DND-41 (cell line): ENCODE measurements around the gene GANAB.

Experiments
- EZH2 ChIP-seq: IDR thresholded peaks from 3 replicates; pipeline ENCODE4 v1.6.1; 2012; ENCODE audit warnings: borderline replicate concordance, low read depth, mild to moderate bottlenecking, moderate library complexity, low read length, inconsistent platforms; ENCODE audit not compliant: severe bottlenecking
- TF ChIP-seq, protein P1 (sequence below): IDR thresholded peaks from 2 replicates; pipeline ENCODE4 v1.5.1; 2012; ENCODE audit warnings: borderline replicate concordance, low read length, moderate library complexity, mild to moderate bottlenecking; ENCODE audit not compliant: poor library complexity, severe bottlenecking; ENCODE audit errors: extremely low read depth

DNA sequence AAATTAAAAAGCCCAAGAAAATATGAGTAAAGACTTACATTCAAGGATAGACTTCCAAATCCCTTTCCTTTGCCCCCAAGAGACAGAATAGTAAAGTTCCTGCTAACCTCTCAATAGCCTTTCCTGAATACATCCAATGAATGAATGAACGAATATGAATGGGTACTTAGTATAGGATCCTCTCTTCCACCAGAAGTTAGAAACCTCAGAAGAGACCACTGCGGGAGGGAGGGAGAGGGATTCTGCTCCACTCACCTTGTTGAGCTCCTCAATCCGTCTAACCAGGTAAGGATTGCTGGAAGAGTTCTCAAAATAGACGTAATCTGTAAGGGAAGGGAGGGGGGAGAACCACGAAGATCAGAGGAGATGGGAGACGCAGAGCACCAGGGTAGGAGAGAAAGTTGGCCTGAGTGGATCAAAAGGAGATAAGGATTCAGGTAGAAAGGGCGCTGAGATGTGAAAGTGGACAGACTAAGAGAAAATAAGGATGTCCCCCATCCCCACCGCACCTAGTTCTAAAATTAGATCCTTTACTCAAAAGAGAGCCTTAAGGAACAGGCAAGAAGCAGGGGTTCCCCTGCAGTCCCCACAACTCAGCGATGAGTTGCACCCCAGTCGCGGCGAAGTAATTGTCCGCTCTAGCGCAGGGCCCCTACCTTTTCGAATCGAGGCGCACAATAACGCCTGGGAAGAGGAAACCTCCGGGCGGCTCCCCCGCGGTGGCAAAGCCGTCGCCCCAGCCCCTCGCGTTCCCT, 45.9 kb downstream of the GANAB start:
- TF ChIP-seq, protein P1, sequence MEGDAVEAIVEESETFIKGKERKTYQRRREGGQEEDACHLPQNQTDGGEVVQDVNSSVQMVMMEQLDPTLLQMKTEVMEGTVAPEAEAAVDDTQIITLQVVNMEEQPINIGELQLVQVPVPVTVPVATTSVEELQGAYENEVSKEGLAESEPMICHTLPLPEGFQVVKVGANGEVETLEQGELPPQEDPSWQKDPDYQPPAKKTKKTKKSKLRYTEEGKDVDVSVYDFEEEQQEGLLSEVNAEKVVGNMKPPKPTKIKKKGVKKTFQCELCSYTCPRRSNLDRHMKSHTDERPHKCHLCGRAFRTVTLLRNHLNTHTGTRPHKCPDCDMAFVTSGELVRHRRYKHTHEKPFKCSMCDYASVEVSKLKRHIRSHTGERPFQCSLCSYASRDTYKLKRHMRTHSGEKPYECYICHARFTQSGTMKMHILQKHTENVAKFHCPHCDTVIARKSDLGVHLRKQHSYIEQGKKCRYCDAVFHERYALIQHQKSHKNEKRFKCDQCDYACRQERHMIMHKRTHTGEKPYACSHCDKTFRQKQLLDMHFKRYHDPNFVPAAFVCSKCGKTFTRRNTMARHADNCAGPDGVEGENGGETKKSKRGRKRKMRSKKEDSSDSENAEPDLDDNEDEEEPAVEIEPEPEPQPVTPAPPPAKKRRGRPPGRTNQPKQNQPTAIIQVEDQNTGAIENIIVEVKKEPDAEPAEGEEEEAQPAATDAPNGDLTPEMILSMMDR = no peak
- TF ChIP-seq EZH2 = no peak
